Central memory CD4-positive, alpha-beta T cell (primary cell): Measurements from ENCODE around the gene PPARGC1A.

Experiments used
- DNase-seq: peaks from one replicate; pipeline ENCODE4 v3.0.0; 2022

The PPARGC1A gene

GRCh38 chr4:23768541-23768940 is 121.3 kb downstream of the PPARGC1A start:
- no peak for DNase-seq

GRCh38 chr4:23766344-23766743 is 123.5 kb downstream of the PPARGC1A start:
- DNase-seq: no peak

DNA sequence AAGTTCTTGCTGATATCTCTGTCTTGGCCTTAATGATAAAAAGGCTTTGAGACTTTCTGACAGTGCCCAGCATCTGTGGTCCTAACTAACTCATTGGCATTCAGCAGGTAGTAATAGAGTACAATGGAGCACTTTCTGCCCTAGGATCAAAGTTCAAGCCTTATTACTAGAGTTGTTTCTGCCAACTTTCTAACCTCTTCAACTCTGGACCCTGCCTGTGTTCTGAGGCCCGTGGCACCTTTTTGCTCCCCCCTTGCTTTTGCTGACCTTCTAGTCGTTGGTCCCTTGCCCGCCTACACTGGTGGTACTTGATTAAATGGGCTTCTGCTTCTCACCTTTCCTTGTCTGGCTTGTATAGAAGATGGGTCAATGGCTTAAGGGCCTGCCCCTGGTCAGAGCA is 126.3 kb downstream of the PPARGC1A start:
- DNase-seq: no peak

GRCh38 chr4:23762551-23762950 is 127.3 kb downstream of the PPARGC1A start:
- no peak for DNase-seq

DNA sequence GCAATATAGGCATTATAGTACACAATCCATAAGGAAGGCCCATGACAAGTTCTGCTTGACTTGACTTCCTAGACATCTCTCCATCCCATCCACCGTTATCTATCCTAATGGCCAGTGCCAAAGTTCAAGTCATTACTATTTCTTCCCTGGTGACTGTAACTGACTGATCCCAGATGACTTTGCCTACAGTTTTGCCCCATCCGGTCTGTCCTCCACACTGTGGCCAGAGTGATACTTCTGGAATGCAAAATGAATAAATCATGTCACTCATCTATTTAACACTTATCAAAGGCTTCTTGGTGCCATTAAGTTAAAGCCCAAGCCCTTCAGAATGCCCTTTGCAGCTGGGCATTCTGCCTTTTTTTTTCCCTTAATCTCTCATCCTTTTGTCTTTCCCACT is 130.8 kb downstream of the PPARGC1A start:
- no peak for DNase-seq

- DNase-seq: no peak
These were observed 135.2 kb downstream of the PPARGC1A start for GRCh38 chr4:23754688-23755087.

GRCh38 chr4:23750125-23750524 is 139.7 kb downstream of the PPARGC1A start:
- no peak for DNase-seq

GRCh38 chr4:23747281-23747735 is 142.5 kb downstream of the PPARGC1A start:
- no peak for DNase-seq

GRCh38 chr4:23746672-23747071 is 143.2 kb downstream of the PPARGC1A start:
- no peak for DNase-seq

GRCh38 chr4:23746027-23746426 is 143.8 kb downstream of the PPARGC1A start:
- DNase-seq: no peak

- DNase-seq: no peak
These were observed 144.5 kb downstream of the PPARGC1A start for GRCh38 chr4:23745377-23745776.
